IPS-NIHi7 (cell line): ENCODE results near the gene CLSTN1.
A peak's percentile ranks its signal among the peaks of the same experiment; 100 is the strongest.

Experiments used
- DNase-seq: peaks from one replicate; pipeline ENCODE4 v3.0.0; 2012; ENCODE audit warnings: mixed read lengths; ENCODE audit errors: extremely low spot score

The CLSTN1 gene

DNA sequence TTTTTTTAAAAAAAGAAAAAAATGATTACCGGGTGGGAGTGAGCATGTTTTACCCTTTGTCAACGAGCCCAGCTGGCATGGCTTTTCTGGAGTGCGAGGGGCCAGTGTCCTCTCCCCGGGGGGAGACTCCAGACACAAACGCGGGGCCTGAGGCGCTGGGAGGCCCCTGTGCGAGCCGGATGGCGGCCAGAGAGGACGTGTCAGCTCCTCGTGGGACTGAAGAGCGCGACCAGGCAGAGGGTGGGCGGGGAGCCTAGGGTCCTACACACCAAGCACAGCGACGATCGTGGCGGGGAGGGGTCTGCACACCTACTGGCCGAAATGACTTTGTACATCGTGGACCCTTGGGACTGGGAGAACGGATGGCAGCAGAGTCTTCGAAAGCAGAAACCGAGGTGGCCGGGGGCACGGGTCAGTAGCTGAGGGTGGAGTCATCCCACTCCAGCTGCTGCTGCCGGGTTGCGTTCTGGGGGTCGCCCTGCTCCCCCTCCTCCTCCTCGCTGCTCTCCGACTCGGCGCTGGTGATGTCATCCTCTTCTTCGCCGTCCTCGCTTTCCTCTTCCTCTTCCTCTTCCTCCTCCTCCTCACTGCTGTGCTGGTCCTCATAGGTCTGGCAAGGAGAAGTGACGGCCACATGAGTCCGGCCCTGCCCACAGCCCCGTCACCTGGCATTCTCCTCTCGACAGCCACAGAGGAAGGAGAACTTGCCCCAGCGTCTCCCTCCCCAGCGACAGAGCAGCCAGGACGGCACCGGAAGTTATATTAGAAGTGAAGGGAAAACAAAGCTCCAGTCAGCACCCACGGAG, 93.5 kb downstream of the CLSTN1 start:
- no peak for DNase-seq

DNA sequence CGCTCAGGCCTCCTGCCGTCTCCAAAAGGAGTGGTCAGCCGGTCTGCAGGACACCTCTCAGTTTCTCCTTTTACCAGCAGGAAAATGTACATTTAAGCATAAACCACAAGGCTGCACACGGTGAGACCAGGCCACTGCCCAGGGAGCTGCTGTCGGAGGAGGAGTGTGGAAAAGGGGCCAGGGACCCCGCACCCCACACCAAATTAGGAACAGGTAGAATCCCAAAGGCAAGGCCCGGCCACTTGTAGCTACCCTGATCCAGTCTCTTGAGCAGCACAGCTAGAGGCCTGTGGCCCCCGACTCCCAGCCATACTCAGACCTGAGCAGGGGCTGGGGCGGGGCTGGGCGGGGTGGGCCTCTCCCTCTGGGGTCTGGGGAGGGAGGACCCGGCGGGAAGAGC, 94.2 kb downstream of the CLSTN1 start:
- no peak for DNase-seq

DNA sequence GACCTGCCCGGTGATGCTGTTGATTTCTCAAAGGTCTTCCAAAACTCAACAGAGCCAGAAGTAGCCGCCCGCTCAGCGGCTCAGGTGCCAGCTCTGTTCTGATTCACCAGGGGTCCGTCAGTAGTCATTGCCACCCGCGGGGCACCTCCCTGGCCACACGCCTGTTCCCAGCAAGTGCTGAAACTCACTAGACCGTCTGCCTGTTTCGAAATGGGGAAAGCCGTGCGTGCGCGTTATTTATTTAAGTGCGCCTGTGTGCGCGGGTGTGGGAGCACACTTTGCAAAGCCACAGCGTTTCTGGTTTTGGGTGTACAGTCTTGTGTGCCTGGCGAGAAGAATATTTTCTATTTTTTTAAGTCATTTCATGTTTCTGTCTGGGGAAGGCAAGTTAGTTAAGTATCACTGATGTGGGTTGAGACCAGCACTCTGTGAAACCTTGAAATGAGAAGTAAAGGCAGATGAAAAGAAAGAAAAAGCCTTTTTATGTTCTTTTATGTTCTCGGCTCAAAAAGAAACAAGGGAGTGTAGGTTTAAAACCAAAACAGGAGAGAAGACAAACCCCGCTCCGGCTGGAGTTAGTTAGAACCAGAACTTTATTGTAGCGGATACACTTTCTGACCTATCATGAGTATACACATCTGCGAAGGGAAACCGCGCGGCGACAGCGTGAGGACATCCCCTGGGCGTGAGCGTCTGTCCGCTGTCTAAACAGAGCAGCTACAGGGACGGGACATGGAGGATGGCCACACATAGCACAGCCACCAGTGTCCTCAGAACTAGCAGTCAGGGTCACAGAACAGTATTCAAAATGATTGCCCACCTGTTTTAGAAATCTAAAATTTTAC, 95.1 kb downstream of the CLSTN1 start:
- no peak for DNase-seq

DNA sequence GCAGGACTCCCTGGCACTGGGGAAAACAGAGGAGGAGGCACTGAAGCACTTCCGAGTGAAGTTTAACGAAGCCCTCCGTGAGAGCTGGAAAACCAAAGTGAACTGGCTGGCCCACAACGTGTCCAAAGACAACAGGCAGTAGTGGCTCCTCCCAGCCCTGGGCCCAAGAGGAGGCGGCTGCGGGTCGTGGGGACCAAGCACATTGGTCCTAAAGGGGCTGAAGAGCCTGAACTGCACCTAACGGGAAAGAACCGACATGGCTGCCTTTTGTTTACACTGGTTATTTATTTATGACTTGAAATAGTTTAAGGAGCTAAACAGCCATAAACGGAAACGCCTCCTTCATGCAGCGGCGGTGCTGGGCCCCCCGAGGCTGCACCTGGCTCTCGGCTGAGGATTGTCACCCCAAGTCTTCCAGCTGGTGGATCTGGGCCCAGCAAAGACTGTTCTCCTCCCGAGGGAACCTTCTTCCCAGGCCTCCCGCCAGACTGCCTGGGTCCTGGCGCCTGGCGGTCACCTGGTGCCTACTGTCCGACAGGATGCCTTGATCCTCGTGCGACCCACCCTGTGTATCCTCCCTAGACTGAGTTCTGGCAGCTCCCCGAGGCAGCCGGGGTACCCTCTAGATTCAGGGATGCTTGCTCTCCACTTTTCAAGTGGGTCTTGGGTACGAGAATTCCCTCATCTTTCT, 96.7 kb downstream of the CLSTN1 start:
- DNase-seq, result no peak

DNA sequence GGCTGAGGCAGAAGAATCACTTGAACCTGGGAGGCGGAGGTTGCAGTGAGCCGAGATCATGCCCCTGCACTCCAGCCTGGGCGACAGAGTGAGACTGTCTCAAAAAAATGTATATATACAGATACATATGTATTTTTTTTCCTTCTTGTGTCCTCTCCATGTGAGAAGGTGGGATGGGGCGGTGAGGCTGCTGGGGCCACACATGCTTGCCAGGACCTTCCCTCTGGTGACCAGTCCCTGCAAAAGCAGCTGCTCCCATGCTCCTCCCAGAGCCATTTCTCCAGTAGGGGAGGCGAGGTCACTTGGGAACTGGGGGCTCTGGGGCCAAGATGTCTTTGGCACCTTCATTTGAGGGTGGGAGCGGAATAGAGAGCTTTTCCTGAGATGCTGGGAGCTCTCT, 97.4 kb downstream of the CLSTN1 start:
- DNase-seq, result no peak

DNA sequence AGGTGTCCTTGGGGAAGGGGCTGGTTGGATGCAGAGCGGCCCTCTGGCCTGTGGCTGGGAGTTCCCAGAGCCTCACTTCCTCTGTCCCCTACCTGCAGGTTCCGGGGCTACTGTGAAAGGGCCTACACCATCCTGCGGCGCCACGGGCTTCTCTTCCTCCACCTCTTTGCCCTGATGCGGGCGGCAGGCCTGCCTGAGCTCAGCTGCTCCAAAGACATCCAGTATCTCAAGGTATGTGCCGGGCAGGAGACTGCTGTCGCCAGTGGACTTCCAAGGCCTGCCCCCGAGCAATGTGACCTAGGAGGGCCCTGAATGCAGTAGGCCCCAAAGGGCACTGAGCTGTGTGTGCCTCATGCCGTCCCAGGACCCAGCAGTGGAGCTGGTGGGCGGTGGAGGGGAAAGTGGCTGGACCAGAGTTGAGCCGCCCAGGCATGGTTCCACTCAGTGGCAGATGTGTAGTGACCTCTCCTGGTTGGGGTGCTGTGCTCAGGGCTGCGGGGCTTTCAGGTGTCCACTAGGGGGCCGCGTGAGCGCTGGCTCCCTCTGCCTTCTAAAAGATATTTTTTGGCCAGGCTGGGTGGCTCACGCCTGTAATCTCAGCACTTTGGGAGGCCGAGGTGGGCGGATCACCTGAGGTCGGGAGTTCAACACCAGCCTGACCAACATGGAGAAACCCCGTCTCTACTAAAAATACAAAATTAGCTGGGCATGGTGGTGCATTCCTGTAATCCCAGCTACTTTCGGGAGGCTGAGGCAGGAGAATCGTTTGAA, 98.9 kb downstream of the CLSTN1 start:
- peak; percentile 93 for DNase-seq

DNA sequence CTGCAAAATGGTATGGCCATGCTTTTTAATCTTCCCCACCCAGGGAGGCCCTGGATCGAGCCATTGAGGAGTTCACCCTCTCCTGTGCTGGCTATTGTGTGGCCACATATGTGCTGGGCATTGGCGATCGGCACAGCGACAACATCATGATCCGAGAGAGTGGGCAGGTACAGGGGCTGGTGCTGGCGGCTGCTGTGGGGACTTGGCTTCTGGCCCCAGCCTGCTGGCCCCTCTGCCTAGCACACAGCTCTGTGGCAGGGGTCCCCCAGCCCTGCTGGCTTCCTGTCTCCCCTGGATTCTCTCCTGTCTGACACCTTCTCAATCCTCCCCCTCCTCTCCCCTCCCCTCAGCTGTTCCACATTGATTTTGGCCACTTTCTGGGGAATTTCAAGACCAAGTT, 99.8 kb downstream of the CLSTN1 start:
- DNase-seq, result no peak

DNA sequence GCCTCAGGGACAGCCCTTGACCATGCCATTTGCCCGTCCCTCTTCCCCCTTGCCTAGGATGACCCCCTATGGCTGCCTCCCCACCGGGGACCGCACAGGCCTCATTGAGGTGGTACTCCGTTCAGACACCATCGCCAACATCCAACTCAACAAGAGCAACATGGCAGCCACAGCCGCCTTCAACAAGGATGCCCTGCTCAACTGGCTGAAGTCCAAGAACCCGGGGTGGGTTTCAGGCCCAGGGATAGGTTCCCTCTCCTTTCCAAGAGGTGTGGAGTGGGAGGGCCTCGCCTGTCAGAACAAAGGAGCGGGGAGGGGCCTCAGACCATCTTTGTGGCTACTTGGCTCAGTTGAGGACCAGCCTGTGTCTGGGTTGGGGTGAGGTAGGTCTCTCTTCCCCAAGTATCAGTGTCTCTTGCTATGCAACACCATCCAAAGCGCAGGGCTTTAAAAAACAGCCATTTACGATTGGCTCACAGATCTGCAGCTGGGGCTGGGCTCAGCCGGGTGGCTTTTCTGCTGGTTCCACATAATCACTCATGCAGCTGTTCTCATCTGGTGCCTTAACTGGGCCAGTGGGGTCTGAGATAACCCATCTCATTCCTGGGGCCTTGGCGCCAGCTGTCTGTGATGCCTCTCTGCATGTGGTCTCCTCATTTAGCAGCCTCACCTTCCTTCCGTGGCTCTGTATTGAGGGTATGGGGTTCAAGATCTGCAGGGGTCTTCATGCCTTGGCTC, 100.5 kb downstream of the CLSTN1 start:
- DNase-seq, result no peak

GRCh38 chr1:9722378-9722749, 101.4 kb downstream of the CLSTN1 start:
- no peak for DNase-seq

GRCh38 chr1:9721606-9722377, 102.0 kb downstream of the CLSTN1 start:
- peak; percentile 91 for DNase-seq

DNA sequence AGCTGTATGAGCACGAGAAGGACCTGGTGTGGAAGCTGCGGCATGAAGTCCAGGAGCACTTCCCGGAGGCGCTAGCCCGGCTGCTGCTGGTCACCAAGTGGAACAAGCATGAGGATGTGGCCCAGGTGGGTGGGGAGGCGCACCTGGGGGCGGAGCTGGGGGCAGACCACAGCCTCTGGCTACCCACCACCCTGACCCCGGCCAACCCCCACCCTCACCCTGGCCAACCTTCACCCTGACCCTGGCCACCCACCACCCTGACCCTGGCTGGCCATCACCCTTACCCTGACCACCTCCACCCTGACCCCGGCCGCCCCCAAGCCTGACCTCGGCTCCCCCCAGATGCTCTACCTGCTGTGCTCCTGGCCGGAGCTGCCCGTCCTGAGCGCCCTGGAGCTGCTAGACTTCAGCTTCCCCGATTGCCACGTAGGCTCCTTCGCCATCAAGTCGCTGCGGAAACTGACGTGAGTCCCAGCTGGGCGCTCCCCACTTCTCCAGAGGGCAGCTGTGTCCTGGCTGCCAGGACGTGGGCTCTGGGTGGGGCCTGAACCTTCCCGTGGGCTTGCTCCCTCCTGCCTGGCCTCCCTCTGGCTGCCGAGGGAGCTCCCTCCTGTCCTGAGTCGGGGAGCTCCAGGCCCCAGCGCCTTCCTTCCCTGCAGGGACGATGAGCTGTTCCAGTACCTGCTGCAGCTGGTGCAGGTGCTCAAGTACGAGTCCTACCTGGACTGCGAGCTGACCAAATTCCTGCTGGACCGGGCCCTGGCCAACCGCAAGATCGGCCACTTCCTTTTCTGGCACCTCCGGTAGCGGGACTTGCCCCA, 102.8 kb downstream of the CLSTN1 start:
- DNase-seq, result no peak

DNA sequence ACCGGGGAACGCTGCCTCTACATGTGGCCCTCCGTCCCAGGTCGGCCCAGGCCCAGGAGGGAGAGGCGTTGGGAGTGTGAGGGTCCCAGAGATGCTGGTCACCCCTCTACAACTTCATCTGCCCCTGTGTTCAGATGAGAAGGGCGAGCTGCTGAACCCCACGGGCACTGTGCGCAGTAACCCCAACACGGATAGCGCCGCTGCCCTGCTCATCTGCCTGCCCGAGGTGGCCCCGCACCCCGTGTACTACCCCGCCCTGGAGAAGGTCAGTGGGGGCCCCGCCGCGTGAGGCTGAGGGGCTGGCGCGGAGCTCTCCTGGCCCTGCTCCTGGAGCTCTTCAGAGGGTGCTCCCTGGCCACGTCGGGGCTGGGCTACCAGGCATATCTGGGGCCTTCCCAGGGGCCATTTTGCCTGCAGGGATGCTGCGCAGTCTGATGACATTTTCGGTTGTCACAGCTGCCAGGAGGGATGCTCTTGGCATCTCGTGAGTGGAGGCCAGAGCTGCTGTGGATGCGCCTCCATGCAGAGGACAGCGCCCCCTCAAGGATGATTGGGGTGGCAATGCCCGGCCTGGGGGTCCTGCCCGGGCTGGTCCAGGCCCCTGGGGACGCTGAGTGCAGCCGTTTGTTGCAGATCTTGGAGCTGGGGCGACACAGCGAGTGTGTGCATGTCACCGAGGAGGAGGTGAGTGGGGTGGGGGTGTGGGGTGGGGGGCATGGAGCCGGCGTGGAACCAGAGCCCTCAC, 103.6 kb downstream of the CLSTN1 start:
- DNase-seq, result no peak

DNA sequence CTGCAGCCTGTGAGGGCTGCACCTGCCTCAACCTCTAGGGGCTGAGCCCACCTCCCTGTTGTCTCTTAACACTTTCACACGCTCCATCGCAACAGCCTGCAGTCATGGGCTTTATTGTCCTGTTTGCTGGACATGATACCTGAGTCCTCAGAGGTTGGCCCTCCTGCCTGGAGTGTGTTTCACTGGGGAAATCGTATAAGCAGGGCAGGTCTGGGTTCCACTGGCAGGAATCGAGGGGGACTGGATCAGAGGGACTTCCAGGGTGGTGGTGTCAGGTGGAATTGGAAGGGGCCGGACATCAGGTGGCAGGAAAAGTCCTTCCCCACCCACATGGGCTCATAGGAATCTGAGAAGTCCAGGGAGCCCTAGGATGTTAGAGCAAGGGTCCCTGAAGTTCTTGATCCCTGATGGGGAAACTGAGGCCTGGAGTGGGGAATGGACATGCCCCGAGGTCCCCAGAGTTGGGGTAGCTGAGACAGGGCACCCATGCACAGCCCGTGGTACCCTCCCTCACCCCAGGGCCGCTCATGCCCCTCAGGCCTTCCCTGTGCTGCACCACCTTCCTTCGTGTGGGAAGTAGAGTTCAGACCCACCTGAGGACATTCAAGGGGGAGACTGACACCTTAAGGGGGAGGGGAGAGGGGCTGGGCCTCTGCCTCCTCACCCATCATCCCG, 105.6 kb downstream of the CLSTN1 start:
- DNase-seq, result no peak

DNA sequence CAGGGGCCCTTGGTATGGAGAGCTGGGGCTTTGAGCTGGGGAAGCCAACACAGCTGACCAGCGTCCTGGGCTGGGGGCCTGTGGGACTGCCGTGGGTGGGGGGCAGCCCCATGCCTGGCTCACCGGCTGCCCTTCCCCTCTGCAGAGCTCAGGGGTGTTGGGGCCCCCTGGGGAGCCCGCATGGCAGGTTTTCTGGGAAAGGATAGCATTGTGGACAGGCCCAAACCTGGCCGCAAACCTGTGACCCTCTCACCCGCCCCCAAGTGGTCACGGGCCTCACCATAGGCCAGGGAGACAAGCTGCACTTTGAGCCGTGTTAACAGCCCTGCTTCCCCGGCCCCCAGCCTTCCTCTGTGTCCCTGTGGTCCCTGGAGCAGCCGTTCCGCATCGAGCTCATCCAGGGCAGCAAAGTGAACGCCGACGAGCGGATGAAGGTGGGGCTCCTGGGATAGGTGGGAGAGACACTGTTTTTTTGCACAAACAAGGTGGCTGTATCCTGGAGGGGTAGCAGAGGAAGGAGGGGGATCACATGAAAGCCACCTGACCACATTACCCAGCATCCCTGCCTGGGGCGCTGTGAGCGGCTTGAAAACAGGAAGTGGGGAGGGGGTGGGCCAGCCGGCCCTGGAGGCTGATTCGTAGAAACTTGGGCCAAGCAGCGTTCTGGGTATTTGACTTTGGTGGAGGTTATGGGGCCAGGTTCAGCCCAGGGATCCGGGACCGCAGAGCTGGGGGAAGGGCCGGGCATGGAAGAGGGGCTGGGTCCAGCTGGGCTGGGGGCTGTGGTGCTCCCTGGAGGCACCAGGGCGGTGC, 106.4 kb downstream of the CLSTN1 start:
- no peak for DNase-seq

DNA sequence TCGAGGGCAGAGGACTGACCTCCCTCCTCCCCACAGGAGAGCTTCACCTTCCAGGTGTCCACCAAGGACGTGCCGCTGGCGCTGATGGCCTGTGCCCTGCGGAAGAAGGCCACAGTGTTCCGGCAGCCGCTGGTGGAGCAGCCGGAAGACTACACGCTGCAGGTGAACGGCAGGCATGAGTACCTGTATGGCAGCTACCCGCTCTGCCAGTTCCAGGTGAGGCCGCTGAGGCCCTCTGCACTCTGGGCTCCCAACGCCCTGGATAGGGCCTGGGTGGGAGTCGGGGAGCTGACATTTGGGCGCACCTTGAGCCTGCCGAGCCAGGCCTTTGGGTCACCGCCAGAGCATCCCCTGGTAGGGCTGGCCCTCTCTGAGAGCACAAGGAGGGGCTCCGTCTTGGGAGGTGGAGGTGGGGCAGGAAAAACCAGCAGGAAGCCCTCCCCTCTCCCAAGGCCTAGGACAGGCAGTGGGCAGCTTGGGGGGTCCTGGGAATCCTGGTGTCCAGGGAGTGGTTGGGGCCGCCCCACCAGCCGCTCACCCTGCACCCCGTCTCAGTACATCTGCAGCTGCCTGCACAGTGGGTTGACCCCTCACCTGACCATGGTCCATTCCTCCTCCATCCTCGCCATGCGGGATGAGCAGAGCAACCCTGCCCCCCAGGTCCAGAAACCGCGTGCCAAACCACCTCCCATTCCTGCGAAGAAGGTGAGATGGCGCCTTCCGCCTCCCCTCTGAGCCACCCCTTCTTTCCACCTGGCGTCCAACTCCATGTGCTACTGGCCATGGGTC, 107.2 kb downstream of the CLSTN1 start:
- no peak for DNase-seq

DNA sequence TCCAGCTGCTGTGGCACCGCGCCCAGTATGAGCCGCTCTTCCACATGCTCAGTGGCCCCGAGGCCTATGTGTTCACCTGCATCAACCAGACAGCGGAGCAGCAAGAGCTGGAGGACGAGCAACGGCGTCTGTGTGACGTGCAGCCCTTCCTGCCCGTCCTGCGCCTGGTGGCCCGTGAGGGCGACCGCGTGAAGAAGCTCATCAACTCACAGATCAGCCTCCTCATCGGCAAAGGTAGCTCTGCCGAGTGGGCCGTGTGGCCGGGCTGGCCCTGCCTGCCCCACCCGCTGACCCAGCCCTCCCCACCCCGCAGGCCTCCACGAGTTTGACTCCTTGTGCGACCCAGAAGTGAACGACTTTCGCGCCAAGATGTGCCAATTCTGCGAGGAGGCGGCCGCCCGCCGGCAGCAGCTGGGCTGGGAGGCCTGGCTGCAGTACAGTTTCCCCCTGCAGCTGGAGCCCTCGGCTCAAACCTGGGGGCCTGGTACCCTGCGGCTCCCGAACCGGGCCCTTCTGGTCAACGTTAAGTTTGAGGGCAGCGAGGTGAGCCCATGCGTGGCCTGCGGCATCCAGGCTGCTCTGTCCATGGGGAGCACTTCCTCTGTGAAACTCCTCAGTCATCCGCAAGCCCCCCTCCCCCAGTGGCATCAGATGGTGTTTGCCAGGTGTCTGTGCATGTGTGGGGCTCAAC, 108.1 kb downstream of the CLSTN1 start:
- DNase-seq, result no peak
